Loucy (cell line): ENCODE results near the gene TRIM41.

ENCODE experiments used
- H2AFZ ChIP-seq: fragments of 200-600 bp; sonication (generic); 2 replicates; pipeline ENCODE4 v1.6.0; 2016; ENCODE audit warnings: antibody characterized with exemption, mild to moderate bottlenecking, low read length, moderate library complexity
- H3F3A ChIP-seq: fragments of 200-600 bp; 2 replicates; pipeline ENCODE4 v1.6.0; 2016; ENCODE audit warnings: antibody characterized with exemption, low read depth, mild to moderate bottlenecking
- H3K27me3 ChIP-seq: fragments of 200-600 bp; sonication (generic); 2 replicates; pipeline ENCODE4 v1.6.1; 2014; ENCODE audit warnings: low read length, mild to moderate bottlenecking; ENCODE audit not compliant: insufficient read depth, poor library complexity, severe bottlenecking
- H3K36me3 ChIP-seq: fragments of 200-600 bp; sonication (generic); 2 replicates; pipeline ENCODE4 v1.6.1; 2016; ENCODE audit warnings: low read length; ENCODE audit not compliant: insufficient read depth
- H3K4me1 ChIP-seq: fragments of 200-600 bp; sonication (generic); 2 replicates; pipeline ENCODE4 v1.5.1; 2014; ENCODE audit warnings: low read length, mild to moderate bottlenecking; ENCODE audit not compliant: insufficient read depth, poor library complexity, severe bottlenecking
- H3K4me2 ChIP-seq: fragments of 200-600 bp; sonication (generic); 2 replicates; pipeline ENCODE4 v1.6.0; 2014; ENCODE audit warnings: antibody characterized with exemption, low read length, low read depth, mild to moderate bottlenecking; ENCODE audit not compliant: poor library complexity, severe bottlenecking
- H3K4me3 ChIP-seq: fragments of 200-600 bp; sonication (generic); 2 replicates; pipeline ENCODE4 v1.5.1; 2014; ENCODE audit warnings: low read length, mild to moderate bottlenecking, mixed read lengths; ENCODE audit not compliant: poor library complexity, severe bottlenecking
- H3K79me2 ChIP-seq: fragments of 200-600 bp; sonication (generic); 2 replicates; pipeline ENCODE4 v1.6.1; 2014; ENCODE audit warnings: low read length; ENCODE audit not compliant: insufficient read depth
- H3K9ac ChIP-seq: fragments of 200-600 bp; sonication (generic); 2 replicates; pipeline ENCODE4 v1.6.0; 2014; ENCODE audit warnings: mild to moderate bottlenecking, low read depth, low read length, moderate library complexity; ENCODE audit not compliant: poor library complexity, severe bottlenecking
- H3K9me2 ChIP-seq: fragments of 200-600 bp; sonication (generic); replicated peaks from 2 replicates; pipeline ENCODE4 v1.6.1; 2016; ENCODE audit warnings: low read depth, low read length, mixed read lengths
- H3K9me3 ChIP-seq: fragments of 200-600 bp; sonication (generic); 2 replicates; pipeline ENCODE4 v1.6.1; 2014; ENCODE audit warnings: mild to moderate bottlenecking, antibody characterized with exemption, low read length, low read depth; ENCODE audit not compliant: insufficient read depth
- H4K20me1 ChIP-seq: fragments of 200-600 bp; sonication (generic); 2 replicates; pipeline ENCODE4 v1.6.0; 2014; ENCODE audit warnings: antibody characterized with exemption, low read length, mild to moderate bottlenecking; ENCODE audit not compliant: insufficient read depth, poor library complexity, severe bottlenecking
- CTCF ChIP-seq: fragments of 200-600 bp; sonication (generic); conservative IDR thresholded peaks from 2 replicates; pipeline ENCODE4 v1.5.1; 2014; ENCODE audit warnings: mild to moderate bottlenecking, antibody characterized with exemption, low read length
- EZH2phosphoT487 ChIP-seq: fragments of 200-600 bp; IDR thresholded peaks from 2 replicates; pipeline ENCODE4 v1.6.1; 2018; ENCODE audit warnings: antibody characterized with exemption, mild to moderate bottlenecking, moderate library complexity, borderline replicate concordance

Gene TRIM41

DNA sequence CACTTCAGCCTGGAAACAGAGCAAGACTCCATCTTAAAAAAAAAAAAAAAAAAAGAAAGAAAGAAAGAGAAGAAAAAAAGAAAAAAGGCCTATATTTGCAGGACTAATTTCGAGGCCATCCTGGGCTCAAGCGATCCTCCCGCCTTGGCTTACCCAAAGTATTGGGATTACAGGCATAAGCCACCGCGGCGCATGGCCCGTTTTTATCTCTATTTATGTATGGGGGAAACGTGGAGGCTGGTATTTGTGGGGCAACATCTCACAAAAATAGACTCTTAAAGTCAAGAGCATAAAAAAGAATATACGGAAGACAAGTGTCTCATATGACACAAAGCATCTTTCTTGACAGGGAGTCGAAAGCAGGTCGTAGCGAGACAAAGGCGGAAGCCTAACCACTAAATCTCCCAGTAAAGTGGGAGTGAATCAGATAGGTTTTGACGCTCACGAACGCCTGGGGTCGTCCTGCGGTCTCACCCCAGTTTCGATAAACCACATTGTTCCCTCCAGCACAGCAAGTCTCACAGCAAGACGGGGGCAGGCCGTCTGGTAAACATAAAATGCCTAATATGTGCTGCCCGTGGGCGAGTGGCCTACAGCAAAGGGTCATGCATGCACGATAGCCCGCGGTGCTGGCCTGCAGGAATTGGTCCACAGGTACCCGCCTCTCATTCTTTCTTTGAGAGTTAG, 1.8 kb upstream of the TRIM41 start:
- no peak overlapping the region for H2AFZ ChIP-seq
- H4K20me1 ChIP-seq, result no peaks in the 10 kb centered on the region
- H3K9me2 ChIP-seq, result no peaks in the 10 kb centered on the region
- H3K4me1 ChIP-seq, result peaks cover 20% of the 10 kb centered on the region
- H3K36me3 ChIP-seq, result no peaks in the 10 kb centered on the region
- no peaks in the 10 kb centered on the region for H3K27me3 ChIP-seq
- H3F3A ChIP-seq, result peaks cover 5% of the 10 kb centered on the region; the same call in 1 of the 2 replicates
- peak overlapping the region; percentile 75 for H3K4me2 ChIP-seq
- no peaks in the 10 kb centered on the region for H3K9me3 ChIP-seq
- peak overlapping the region; percentile 98 for H3K9ac ChIP-seq
- H3K4me3 ChIP-seq, result peak overlapping the region; percentile 96
- peaks cover 16% of the 10 kb centered on the region; the same call in 1 of the 2 replicates for H3K79me2 ChIP-seq
- TF ChIP-seq CTCF, result no peak
- TF ChIP-seq EZH2phosphoT487, result no peak

DNA sequence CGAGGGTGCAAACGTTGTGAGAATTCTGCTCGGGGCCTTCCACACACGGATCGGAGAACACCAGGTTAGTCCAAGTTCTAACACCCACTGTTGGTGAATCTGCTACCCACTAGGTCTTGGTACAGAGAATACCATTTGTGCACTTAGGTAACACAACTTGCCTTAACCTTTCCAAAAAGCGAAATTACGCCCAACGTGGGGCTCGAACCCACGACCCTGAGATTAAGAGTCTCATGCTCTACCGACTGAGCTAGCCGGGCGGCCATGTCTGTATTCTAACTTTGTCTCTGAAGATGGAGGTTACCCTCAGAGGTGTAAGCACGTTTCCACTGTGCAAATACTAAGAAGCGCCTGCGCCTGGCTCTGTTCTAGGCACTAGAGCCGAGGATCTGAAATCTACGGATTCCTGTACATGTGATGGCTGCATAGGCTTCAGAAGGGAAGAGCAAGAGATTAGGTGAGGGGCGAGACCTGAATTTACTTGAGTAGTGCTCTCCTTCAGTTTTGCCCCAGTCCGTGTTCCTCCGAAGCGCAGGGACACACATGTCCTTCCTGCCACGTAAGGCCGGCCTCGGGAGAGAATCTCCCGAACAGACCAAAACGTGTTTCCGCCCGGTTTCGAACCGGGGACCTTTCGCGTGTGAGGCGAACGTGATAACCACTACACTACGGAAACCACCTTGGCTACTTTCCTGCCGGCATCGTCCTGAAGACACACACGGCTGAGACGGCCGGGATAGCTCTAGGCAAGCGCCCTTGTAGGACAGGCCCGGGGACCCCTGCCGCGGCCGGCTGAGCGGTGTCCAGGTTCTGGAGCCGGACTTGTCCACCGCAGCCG, 1.1 kb upstream of the TRIM41 start:
- Histone ChIP-seq H3K9me3 (no peaks in the 10 kb centered on the region), H3F3A (peaks cover 5% of the 10 kb centered on the region; the same call in 1 of the 2 replicates), H4K20me1 (no peaks in the 10 kb centered on the region), H3K36me3 (no peaks in the 10 kb centered on the region), H3K4me3 (peak overlapping the region; percentile 96), H3K4me2 (peak overlapping the region; percentile 75), H3K9me2 (no peaks in the 10 kb centered on the region), H3K79me2 (peaks cover 16% of the 10 kb centered on the region; the same call in 1 of the 2 replicates), H3K4me1 (peaks cover 20% of the 10 kb centered on the region), H2AFZ (no peak overlapping the region), H3K27me3 (no peaks in the 10 kb centered on the region), H3K9ac (peak overlapping the region; percentile 98)
- TF ChIP-seq CTCF (no peak), EZH2phosphoT487 (no peak)

GRCh38 chr5:181222630-181223057, 437 bp upstream of the TRIM41 start:
- peak overlapping the region; percentile 58; the same call in 1 of the 2 replicates for H2AFZ ChIP-seq
- no peaks in the 10 kb centered on the region for H3K9me2 ChIP-seq
- peak overlapping the region; percentile 98 for H3K9ac ChIP-seq
- no peaks in the 10 kb centered on the region for H3K27me3 ChIP-seq
- H3K4me2 ChIP-seq, result peak overlapping the region; percentile 75
- H3K36me3 ChIP-seq, result no peaks in the 10 kb centered on the region
- H3K79me2 ChIP-seq, result peaks cover 16% of the 10 kb centered on the region; the same call in 1 of the 2 replicates
- H3K4me3 ChIP-seq, result peak overlapping the region; percentile 96
- TF ChIP-seq EZH2phosphoT487 (no peak), CTCF (no peak)
- no peaks in the 10 kb centered on the region for H3K9me3 ChIP-seq
- H3K4me1 ChIP-seq, result peaks cover 16% of the 10 kb centered on the region
- H4K20me1 ChIP-seq, result no peaks in the 10 kb centered on the region
- H3F3A ChIP-seq, result peaks cover 5% of the 10 kb centered on the region; the same call in 1 of the 2 replicates
